HT1080 (cell line): ENCODE results near the gene NSUN4. TPM values are rescaled to one million over a fixed set of nuclear protein-coding genes. Genes with fewer than 3 reads are reported as not detected.
A peak's percentile ranks its signal among the peaks of the same experiment; 100 is the strongest.
"Not testable (repeated sequence)": the region's sequence is repeated elsewhere in the genome, so short reads cannot be mapped to it uniquely, and the experiment has no call there.

Experiments
- DNase-seq: peaks from one replicate; pipeline ENCODE4 v3.0.0-alpha.2; 2015; ENCODE audit warnings: low read depth
- polyA plus RNA-seq, 2 experiments: library from polyadenylated mRNA; depleted of rRNA; stranded (reverse); fragments of >200 nt; gene quantifications; 2 replicates each; pipeline ENCODE4 v1.2.3, GENCODE V29; 2015
- total RNA-seq: library from RNA; depleted of rRNA; stranded (reverse); fragments of >200 nt; shearing (Covaris generic); gene quantifications from 2 replicates; pipeline ENCODE4 v1.2.3, GENCODE V29; 2014; rRNA removed

The NSUN4 gene
- 14.9 and 19.8 TPM in 2 replicates for total RNA-seq
- 17.8 and 20.5 TPM in 2 replicates for polyA plus RNA-seq (2015; cell fraction: cytosol; rRNA removed)
- polyA plus RNA-seq (2015; cell fraction: nucleus; rRNA removed): 25.9 and 34.9 TPM in 2 replicates

GRCh38 chr1:46340404-46341221, at the start of gene NSUN4:
NSUN4 (plus strand) TSS chr1:46340807; CDS start chr1:46340827, 20 bp downstream.
- DNase-seq: peak; percentile 93

DNA sequence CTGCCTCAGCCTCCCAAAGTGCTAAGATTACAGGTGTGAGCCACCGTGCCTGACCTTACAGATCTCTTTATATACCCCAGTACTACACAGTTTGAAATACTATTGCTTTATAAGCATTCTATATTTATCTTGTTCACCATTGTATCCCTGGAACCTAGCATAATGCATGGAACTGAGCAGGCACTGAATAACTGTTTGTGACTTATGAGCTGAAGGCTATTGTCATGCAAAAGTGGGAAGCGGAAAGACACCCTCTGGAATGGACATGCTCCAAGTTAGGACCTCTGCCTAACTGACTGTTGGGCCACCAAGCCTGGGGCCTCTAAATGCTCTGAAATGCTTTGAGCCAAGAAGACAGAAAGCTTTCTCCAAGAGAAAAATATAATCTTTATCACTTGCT, 45.3 kb upstream of the NSUN4 start:
- DNase-seq: no peak

GRCh38 chr1:46298387-46298786, 42.2 kb upstream of the NSUN4 start:
- no peak for DNase-seq

- DNase-seq: no peak
These were observed 39.8 kb upstream of the NSUN4 start for GRCh38 chr1:46300673-46301405.

- DNase-seq: no peak
These were observed 39.2 kb upstream of the NSUN4 start for GRCh38 chr1:46301406-46301807.

DNA sequence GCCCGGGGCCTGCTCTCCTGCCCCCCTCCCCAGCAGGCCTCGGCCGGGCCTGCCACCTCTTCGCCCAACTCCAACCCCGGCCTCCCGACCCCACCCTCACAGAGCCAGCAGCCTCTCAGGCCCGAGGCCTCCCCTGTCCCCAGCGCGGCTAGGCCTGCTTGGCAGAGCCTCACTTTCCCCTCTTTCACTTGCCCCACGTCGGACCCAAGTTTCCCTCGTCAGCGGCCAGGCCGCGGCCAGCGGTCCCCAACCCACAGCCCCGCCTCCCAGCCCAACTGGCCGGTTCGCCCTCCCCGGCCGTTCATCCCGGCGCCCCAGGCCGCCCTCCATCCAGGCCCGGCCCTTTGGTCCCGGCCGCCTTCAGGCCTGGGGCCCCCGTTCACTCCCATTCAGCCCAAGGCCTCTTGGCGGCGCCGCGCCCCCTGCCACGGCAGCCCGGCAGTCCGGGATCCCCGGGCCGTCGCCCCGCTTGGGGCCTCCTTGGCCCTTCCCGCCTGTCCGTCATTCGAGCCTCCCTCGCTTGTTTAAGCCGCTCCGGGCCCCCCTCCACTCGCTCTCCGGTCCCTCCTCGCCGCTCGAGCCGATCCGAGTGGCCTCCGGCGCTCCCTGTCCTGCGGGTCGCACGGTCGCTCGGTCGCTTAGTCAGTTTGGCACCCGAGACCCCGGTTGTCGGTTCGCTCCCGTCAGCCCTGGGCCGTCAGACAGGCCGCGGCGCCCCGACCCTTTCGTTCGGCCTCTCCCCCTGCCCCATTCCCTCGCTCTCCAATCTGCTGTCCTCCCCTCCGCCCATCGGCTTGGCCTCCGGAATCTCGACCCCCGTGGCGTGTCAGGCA, 38.6 kb upstream of the NSUN4 start:
- no peak for DNase-seq

DNA sequence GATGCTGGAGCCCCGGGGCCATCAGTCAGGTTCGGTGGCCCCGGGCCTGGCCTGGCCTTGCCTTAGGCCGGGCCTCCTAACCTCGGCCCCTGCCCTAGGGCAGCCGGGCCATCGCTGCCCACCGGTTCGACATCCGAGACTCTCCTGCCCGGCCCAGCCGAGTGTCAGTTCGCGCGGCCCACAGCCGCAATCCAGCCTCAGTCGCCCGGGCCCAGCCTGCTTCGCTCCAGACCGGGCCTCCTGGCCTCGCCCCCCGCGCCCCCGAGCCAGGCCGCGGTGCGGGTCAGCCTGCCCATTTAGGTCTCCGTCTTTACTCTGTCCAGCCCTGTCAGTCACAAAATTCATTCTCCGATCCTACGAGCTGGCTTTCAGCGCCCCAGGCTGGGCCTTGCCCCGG, 38.0 kb upstream of the NSUN4 start:
- DNase-seq: no peak

DNA sequence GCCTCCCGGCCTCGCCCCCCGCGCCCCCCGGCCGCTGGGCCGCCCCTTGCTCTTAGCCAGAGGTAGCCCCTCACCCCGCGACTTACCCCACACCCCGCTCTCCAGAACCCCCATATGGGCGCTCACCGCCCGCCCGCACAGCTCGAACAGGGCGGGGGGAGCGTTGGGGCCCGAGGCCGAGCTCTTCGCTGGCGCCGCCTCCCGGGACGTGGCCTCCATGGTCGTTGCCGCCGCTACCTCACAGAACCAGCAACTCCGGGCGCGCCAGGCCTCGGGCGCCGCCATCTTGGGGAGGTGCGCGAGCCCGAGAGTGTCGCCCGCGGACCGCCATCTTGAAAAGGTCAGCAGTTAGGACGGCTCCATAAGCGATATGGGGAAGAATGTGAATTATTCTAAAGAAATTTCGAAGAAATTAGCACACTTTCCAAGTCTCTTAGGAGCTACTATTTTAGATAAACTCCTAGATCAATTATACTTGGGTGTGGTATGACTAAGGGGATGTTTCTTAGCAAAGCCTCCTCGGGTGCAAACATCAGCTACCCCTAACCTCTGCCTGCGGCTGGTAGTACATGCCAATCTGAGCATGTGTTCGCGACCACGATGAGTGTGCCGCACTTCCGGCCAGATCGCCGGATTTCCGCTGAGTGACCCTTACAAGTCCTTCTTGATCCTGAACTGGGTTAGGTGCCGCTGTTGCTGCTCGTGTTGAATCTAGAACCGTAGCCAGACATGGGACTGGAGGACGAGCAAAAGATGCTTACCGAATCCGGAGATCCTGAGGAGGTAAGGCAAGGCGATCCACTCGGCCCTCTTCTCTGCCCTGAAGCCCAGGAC, 37.4 kb upstream of the NSUN4 start, which contains the start of the genes LRRC41 and UQCRH:
LRRC41 (minus strand) TSS at position 579 of the 834 bp plus-strand sequence; CDS start at position 285, 294 bp downstream.
UQCRH (plus strand) TSS at position 661 of the 834 bp plus-strand sequence; CDS start at position 730, 69 bp downstream.
- peak; percentile 94 for DNase-seq

GRCh38 chr1:46303872-46304326, 36.7 kb upstream of the NSUN4 start:
- no peak for DNase-seq

DNA sequence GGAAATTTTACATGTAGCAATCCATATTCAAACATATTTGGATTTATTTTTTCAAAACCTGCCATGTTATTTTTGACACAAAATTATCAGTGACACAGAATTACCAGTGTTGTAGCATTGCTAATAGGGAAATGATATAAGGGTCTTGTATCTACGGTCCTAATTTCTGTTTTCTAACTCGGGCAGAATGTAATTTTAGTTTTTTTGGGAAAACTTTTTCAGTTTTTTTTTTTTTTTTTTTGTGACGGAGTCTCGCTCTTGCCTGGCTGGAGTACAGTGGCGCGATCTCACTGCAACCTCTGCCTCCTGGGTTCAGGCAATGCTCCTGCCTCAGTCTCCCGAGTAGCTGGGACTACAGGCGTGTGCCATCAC, 34.5 kb upstream of the NSUN4 start:
- no peak for DNase-seq

DNA sequence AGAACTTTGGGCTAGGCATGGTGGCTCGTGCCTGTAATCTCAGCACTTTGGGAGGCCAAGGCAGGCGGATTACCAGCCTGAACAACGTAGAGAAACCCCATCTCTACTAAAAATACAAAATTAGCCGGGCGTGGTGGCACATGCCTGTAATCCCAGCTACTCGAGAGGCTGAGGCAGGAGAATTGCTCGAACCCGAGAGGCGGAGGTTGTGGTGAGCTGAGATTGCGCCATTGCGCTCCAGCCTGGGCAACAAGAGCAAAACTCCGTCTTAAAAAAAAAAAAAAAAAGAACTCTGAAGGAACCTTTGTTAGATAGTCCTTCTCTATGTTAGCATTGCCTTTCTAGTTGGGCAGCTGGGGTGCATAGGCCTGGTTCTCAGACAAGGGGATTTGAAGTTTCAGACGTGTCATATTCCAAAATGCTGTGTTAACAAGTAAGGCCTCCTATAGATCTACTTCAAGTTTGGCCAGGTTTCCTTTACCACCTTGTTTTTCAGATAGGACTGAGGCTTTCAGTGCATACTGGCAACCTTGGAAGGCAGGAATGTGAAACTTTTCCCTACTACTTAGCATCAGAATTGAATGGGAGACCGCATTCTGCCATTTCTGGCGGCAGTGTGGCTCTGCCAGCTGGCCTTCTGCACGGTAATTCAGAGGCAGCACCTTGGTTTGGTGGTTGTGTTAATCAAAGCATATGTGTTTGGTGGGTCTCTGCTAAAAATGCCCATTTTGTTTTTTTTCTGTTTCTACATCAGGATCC, 31.0 kb upstream of the NSUN4 start:
- no peak for DNase-seq

DNA sequence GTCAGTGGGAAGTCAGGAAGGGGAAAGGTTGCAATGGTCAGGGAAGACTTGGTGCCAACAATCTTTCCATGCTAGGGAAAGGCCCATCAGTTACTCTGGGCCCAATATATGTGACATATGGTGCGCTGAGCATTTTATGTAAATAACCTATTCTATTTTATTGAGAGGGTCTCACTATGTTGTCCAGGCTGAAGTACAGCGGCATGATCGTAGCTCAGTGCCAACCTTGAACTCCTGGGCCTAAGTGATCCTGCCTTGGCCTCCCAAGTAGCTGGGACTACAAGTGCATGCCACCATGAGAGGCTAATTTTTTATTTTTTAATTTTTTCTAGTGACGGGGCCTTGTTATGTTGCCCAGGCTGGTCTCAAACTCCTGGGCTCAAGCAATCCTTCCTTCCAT, 30.3 kb upstream of the NSUN4 start:
- no peak for DNase-seq

- DNase-seq: no peak
These were observed 24.8 kb upstream of the NSUN4 start for GRCh38 chr1:46315669-46316403.

- no peak for DNase-seq
These were observed 23.3 kb upstream of the NSUN4 start for GRCh38 chr1:46317323-46317722.

DNA sequence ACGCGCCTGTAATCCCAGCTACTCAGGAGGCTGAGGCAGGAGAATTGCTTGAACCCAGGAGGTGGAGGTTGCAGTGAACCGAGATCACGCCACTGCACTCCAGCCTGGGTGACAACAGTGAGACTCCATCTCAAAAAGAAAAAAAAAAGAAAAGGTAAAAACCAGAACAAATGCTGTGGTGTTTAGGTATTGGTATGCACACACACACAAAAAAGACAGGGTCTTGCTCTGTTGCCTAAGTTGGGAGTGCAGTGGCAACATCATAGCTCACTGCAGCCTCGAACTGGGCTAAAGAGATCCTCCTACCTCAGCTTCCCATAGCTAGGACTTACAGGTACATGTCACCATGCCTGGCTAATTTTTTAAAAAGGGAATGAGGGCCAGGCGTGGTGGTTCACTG, 21.3 kb upstream of the NSUN4 start:
- DNase-seq: not testable (repeated sequence)

GRCh38 chr1:46319960-46320914, 20.4 kb upstream of the NSUN4 start:
- not testable (repeated sequence) for DNase-seq

GRCh38 chr1:46322191-46322590, 18.4 kb upstream of the NSUN4 start:
- DNase-seq: not testable (repeated sequence)
